C4-2B (cell line): ENCODE results near the gene ZSCAN5A.
A peak's percentile ranks its signal among the peaks of the same experiment; 100 is the strongest.
"Not testable (repeated sequence)": the region's sequence is repeated elsewhere in the genome, so short reads cannot be mapped to it uniquely, and the experiment has no call there.

ENCODE experiments used
- H3K27ac ChIP-seq: fragments of 450-650 bp; 2 replicates; pipeline ENCODE4 v1.5.1; 2017
- CTCF ChIP-seq: fragments of 450-650 bp; conservative IDR thresholded peaks from 2 replicates; pipeline ENCODE4 v1.5.1; 2017; ENCODE audit warnings: mild to moderate bottlenecking
- ZFX ChIP-seq: fragments of 450-650 bp; IDR thresholded peaks from 2 replicates; pipeline ENCODE4 v1.6.1; 2017

The ZSCAN5A gene

DNA sequence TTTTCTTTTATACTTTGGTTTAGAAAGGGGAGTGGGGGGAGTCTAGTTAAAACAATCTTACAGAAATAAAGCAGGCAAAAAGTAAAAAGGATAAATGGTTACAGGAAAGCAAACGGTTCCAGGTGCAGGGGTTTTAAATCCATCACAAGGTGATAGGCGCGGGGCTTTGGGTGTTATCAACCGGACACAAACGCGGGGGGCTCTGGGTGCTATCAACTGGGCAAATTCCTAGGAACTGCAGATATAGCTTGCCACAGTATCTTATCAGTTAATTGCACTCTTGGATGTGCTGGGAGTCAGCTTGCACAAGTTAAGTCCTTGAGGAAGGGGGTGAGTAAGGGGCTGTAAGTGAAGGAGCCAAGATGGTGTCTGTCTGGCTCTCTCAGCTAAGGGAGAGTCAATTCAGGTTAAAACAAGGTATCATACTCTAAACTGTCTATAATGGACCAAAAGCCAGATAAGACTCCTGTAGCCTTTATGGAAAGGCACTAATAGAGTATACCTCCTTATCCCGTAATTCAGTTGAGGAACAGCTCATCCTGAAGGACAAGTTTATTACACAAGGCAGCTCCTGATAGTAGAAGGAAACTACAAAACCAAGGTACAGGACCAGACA lies 32.6 kb upstream of the ZSCAN5A start:
- no peak for TF ChIP-seq CTCF
- no peak for TF ChIP-seq ZFX
- peak overlapping the region; percentile 37; the same call in 1 of the 2 replicates for H3K27ac ChIP-seq

- TF ChIP-seq CTCF = no peak
- TF ChIP-seq ZFX = no peak
- H3K27ac ChIP-seq = no peak overlapping the region
Measured at GRCh38 chr19:56341948-56342347, 27.3 kb upstream of the ZSCAN5A start.

DNA sequence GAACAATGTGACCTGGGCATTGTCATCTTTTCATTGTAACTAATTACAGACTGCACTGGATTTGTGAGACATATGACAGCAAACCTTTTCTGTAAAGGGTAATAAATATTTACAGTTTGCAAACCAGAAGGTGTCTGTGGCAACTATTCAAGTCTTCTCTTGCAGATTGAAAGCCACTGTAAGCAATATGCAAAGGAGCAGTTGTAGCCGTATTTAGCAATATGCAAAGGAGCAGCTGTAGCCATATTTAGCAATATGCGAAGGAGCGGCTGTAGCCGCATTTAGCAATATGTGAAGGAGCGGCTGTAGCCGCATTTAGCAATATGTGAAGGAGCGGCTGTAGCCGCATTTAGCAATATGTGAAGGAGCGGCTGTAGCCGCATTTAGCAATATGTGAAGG lies 24.4 kb upstream of the ZSCAN5A start:
- H3K27ac ChIP-seq = not testable (repeated sequence)

DNA sequence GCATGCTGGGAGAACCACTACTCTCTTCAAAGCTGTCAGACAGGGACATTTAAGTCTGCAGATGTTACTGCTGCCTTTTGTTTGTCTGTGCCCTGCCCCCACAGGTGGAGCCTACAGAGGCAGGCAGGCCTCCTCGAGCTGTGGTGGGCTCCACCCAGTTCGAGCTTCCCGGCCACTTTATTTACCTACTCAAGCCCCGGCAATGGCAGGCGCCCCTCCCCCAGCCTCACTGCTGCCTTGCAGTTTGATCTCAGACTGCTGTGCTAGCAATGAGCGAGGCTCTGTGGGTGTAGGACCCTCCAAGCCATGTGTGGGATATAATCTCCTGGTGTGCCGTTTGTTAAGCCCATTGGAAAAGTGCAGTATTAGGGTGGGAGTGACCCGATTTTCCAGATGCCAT lies 22.4 kb upstream of the ZSCAN5A start:
- not testable (repeated sequence) for H3K27ac ChIP-seq

- not testable (repeated sequence) for H3K27ac ChIP-seq
Measured at GRCh38 chr19:56335371-56335770, 20.7 kb upstream of the ZSCAN5A start.

DNA sequence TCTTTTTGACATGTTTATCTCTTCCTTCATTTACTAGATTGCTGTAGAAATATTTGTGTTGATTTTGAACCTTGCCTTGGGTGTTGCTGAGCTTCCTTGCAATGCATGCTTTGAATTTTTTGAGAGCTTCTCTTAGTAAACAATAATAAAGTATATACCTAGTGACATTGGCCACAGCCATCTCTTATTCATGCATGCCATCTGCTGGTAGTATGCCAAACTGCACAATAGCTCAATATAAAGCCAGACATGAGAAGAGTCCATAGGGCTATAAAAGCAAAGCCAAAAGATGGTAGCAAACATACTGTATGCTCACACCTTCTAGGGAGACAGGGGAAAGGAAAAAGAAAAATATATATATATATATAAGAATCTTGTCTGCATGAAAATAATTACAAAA lies 18.9 kb upstream of the ZSCAN5A start:
- peak; percentile 79 for TF ChIP-seq CTCF
- TF ChIP-seq ZFX = no peak
- no peak overlapping the region for H3K27ac ChIP-seq

DNA sequence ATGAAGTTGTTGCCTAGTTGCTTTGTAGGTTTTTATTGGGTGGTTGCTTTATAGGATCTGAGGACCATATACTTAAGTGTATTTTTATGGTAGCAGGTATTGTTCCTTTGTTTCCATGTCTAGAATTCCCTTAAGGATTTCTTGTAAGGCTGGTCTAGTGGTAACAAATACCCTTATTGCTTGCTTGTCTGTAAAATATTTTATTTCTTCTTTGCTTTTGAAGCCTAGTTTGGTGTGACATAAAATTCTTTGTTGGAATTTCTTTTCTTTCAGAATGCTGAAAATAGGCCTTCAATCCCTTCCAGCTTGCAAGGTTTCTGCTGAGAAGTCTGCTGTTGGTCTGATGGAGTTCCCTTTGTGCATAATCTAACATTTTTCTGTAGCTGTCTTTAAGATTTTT lies 18.1 kb upstream of the ZSCAN5A start:
- no peak overlapping the region for H3K27ac ChIP-seq
- no peak for TF ChIP-seq CTCF
- TF ChIP-seq ZFX = no peak

DNA sequence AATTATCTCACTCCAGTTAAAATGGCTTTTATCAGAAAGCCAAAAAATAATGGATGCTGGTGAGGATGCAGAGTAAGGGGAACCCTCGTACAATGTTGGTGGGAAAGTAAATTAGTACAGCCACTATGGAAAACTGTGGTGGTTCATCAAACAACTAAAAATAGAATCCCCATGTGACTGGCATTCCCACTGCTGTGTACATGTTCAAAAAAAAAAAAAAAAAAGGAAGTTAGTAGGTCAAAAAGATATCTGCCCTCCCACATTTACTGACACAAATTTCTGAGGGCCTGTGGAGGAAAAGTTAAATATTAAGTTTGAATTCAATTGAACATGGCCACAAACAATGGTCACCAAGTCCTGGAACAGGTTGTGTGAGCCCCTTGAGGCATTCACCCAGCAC lies 9.8 kb upstream of the ZSCAN5A start:
- no peak for TF ChIP-seq CTCF
- TF ChIP-seq ZFX = no peak

GRCh38 chr19:56321989-56322440 lies 7.4 kb upstream of the ZSCAN5A start:
- TF ChIP-seq ZFX = no peak
- no peak for TF ChIP-seq CTCF

More for the DNA sequence above, 9.8 kb upstream of the ZSCAN5A start:
- no peak overlapping the region for H3K27ac ChIP-seq

More at GRCh38 chr19:56321989-56322440, 7.4 kb upstream of the ZSCAN5A start:
- no peak overlapping the region for H3K27ac ChIP-seq
